Stimulated activated CD4-positive, alpha-beta T cell treated with anti-CD3 and anti-CD28 coated beads, Interleukin-2, amount 100 ng/mL, for 24 hours (primary cell): ENCODE measurements around the gene CACNA1C.

Source experiments
- DNase-seq, 2 donors: peaks; one replicate each; pipeline ENCODE4 v3.0.0-alpha.2; 2020

CACNA1C gene

GRCh38 chr12:2687726-2688125 is 634.9 kb downstream of the CACNA1C start:
- DNase-seq = no peak

- DNase-seq = no peak
Observed at GRCh38 chr12:2688381-2688931, 635.7 kb downstream of the CACNA1C start.

GRCh38 chr12:2689393-2689792 is 636.6 kb downstream of the CACNA1C start:
- DNase-seq = no peak

- no peak for DNase-seq
Observed at GRCh38 chr12:2689879-2690278, 637.1 kb downstream of the CACNA1C start.

- no peak for DNase-seq
Observed at GRCh38 chr12:2690348-2691005, 637.7 kb downstream of the CACNA1C start.

- DNase-seq = peak; percentile 56 to 71
Observed at GRCh38 chr12:2691006-2691344, 638.2 kb downstream of the CACNA1C start.

GRCh38 chr12:2691345-2692071 is 638.7 kb downstream of the CACNA1C start:
- DNase-seq = peak; percentile 52 to 58

- no peak for DNase-seq
Observed at GRCh38 chr12:2692080-2692479, 639.3 kb downstream of the CACNA1C start.

GRCh38 chr12:2693244-2693860 is 640.6 kb downstream of the CACNA1C start:
- DNase-seq = no peak

GRCh38 chr12:2693980-2694610 is 641.3 kb downstream of the CACNA1C start:
- no peak for DNase-seq

GRCh38 chr12:2696136-2696535 is 643.3 kb downstream of the CACNA1C start:
- DNase-seq = no peak

GRCh38 chr12:2697057-2697800 is 644.4 kb downstream of the CACNA1C start:
- no peak for DNase-seq

- no peak for DNase-seq
Observed at GRCh38 chr12:2698566-2698965, 645.8 kb downstream of the CACNA1C start.

GRCh38 chr12:2710701-2711100 is 657.9 kb downstream of the CACNA1C start:
- DNase-seq = no peak

- no peak for DNase-seq
Observed at GRCh38 chr12:2719392-2719791, 666.6 kb downstream of the CACNA1C start.

GRCh38 chr12:2722806-2723205 is 670.0 kb downstream of the CACNA1C start:
- DNase-seq = no peak

GRCh38 chr12:2732290-2732689 is 679.5 kb downstream of the CACNA1C start:
- DNase-seq = no peak

- no peak for DNase-seq
Observed at GRCh38 chr12:2733493-2734355, 680.9 kb downstream of the CACNA1C start.

GRCh38 chr12:2735432-2735831 is 682.6 kb downstream of the CACNA1C start:
- DNase-seq = no peak

- no peak for DNase-seq
Observed at GRCh38 chr12:2737656-2738241, 685.0 kb downstream of the CACNA1C start.

GRCh38 chr12:2739069-2739468 is 686.3 kb downstream of the CACNA1C start:
- no peak for DNase-seq
